WI38 (cell line): ENCODE data around the gene PFKFB3.

Source experiments
- H3K4me3 ChIP-seq: 2 replicates; pipeline ENCODE4 v1.5.1; 2011; ENCODE audit warnings: low read depth, mild to moderate bottlenecking, control low read depth, low read length
- CTCF ChIP-seq: IDR thresholded peaks from 2 replicates; pipeline ENCODE4 v1.5.1; 2012; ENCODE audit warnings: low read depth, mild to moderate bottlenecking, control low read depth, low read length

The PFKFB3 gene

GRCh38 chr10:6231730-6232129 is 29.0 kb downstream of the PFKFB3 start:
- no peak for TF ChIP-seq CTCF
- no peak overlapping the region for H3K4me3 ChIP-seq

GRCh38 chr10:6232225-6232807 is 29.6 kb downstream of the PFKFB3 start:
- TF ChIP-seq CTCF, result no peak
- H3K4me3 ChIP-seq, result no peak overlapping the region

- no peak overlapping the region for H3K4me3 ChIP-seq
- no peak for TF ChIP-seq CTCF
These were observed 30.4 kb downstream of the PFKFB3 start for GRCh38 chr10:6232846-6233724.

- H3K4me3 ChIP-seq, result no peak overlapping the region
- TF ChIP-seq CTCF, result no peak
These were observed 31.1 kb downstream of the PFKFB3 start for GRCh38 chr10:6233725-6234277.

GRCh38 chr10:6234371-6234770 is 31.6 kb downstream of the PFKFB3 start:
- no peak for TF ChIP-seq CTCF
- no peak overlapping the region for H3K4me3 ChIP-seq

GRCh38 chr10:6236349-6237198 is 33.8 kb downstream of the PFKFB3 start:
- no peak for TF ChIP-seq CTCF
- no peak overlapping the region for H3K4me3 ChIP-seq
